H9 (cell line): ENCODE results near the gene CFAP299. TPM values are rescaled to one million over a fixed set of nuclear protein-coding genes. Genes with fewer than 3 reads are reported as not detected.

ENCODE experiments used
- DNase-seq: peaks from one replicate; pipeline ENCODE4 v3.0.0-alpha.2; 2017
- H2AFZ ChIP-seq: one replicate; pipeline ENCODE4 v1.6.1; 2013; ENCODE audit warnings: mild to moderate bottlenecking, low read length, control low read depth, moderate library complexity
- H2AK5ac ChIP-seq: 2 replicates; pipeline ENCODE4 v1.6.1; 2013; ENCODE audit warnings: low read length, control low read depth, mixed read lengths; ENCODE audit not compliant: insufficient read length
- H2BK120ac ChIP-seq: one replicate; pipeline ENCODE4 v1.6.1; 2013; ENCODE audit warnings: low read depth, mild to moderate bottlenecking, low read length, control low read depth, inconsistent platforms; ENCODE audit not compliant: poor library complexity, severe bottlenecking
- H2BK12ac ChIP-seq: 2 replicates; pipeline ENCODE4 v1.6.1; 2013; ENCODE audit warnings: low read length, control low read depth, mixed read lengths, low read depth; ENCODE audit not compliant: insufficient read length
- H2BK15ac ChIP-seq: 2 replicates; pipeline ENCODE4 v1.6.1; 2013; ENCODE audit warnings: low read depth, low read length, control low read depth
- H2BK20ac ChIP-seq: one replicate; pipeline ENCODE4 v1.6.1; 2013; ENCODE audit warnings: low read depth, mild to moderate bottlenecking, low read length, control low read depth, inconsistent platforms; ENCODE audit not compliant: poor library complexity, severe bottlenecking
- H2BK5ac ChIP-seq: 2 replicates; pipeline ENCODE4 v1.6.1; 2013; ENCODE audit warnings: low read length, control low read depth, mixed read lengths; ENCODE audit not compliant: insufficient read length
- H3K14ac ChIP-seq: 2 replicates; pipeline ENCODE4 v1.6.1; 2013; ENCODE audit warnings: low read length, control low read depth; ENCODE audit not compliant: insufficient read depth
- H3K18ac ChIP-seq: 2 replicates; pipeline ENCODE4 v1.6.1; 2013; ENCODE audit warnings: low read depth, mild to moderate bottlenecking, mixed read lengths, low read length, control low read depth; ENCODE audit not compliant: insufficient read length
- H3K23ac ChIP-seq: 2 replicates; pipeline ENCODE4 v1.6.1; 2013; ENCODE audit warnings: low read length, control low read depth, mixed read lengths, low read depth; ENCODE audit not compliant: insufficient read length
- H3K23me2 ChIP-seq: 2 replicates; pipeline ENCODE4 v1.6.1; 2013; ENCODE audit warnings: low read depth, mild to moderate bottlenecking, mixed read lengths, low read length, control low read depth; ENCODE audit not compliant: insufficient read length, poor library complexity, severe bottlenecking
- H3K27ac ChIP-seq: 2 replicates; pipeline ENCODE4 v1.5.1; 2013; ENCODE audit warnings: low read length, control low read depth, mixed read lengths, low read depth; ENCODE audit not compliant: insufficient read length
- H3K27me3 ChIP-seq: 2 replicates; pipeline ENCODE4 v1.6.1; 2013; ENCODE audit warnings: low read length, control low read depth, inconsistent platforms; ENCODE audit not compliant: insufficient read depth
- H3K4ac ChIP-seq: 2 replicates; pipeline ENCODE4 v1.6.1; 2013; ENCODE audit warnings: low read depth, mild to moderate bottlenecking, control low read depth, inconsistent platforms, low read length, moderate library complexity
- H3K4me1 ChIP-seq: 2 replicates; pipeline ENCODE4 v1.6.1; 2013; ENCODE audit warnings: low read length, control low read depth, inconsistent platforms; ENCODE audit not compliant: insufficient read depth
- H3K4me2 ChIP-seq: 2 replicates; pipeline ENCODE4 v1.6.1; 2013; ENCODE audit warnings: low read length, control low read depth, mixed read lengths; ENCODE audit not compliant: insufficient read length, insufficient read depth
- H3K56ac ChIP-seq: 2 replicates; pipeline ENCODE4 v1.6.1; 2013; ENCODE audit warnings: low read depth, mild to moderate bottlenecking, mixed read lengths, low read length, control low read depth; ENCODE audit not compliant: insufficient read length
- H3K79me1 ChIP-seq: 2 replicates; pipeline ENCODE4 v1.6.1; 2013; ENCODE audit warnings: low read depth, mild to moderate bottlenecking, moderate library complexity, low read length, control low read depth, inconsistent platforms; ENCODE audit not compliant: insufficient read depth, poor library complexity, severe bottlenecking
- H3K79me2 ChIP-seq: 2 replicates; pipeline ENCODE4 v1.6.1; 2013; ENCODE audit warnings: low read length, control low read depth, inconsistent platforms; ENCODE audit not compliant: insufficient read depth
- H3K9ac ChIP-seq: 2 replicates; pipeline ENCODE4 v1.6.1; 2013; ENCODE audit warnings: low read length, control low read depth, mixed read lengths; ENCODE audit not compliant: insufficient read length; ENCODE audit errors: extremely low read depth
- H3K9me3 ChIP-seq: one replicate; pipeline ENCODE4 v1.6.1; 2013; ENCODE audit warnings: low read depth, low read length, inconsistent platforms; ENCODE audit not compliant: control insufficient read depth
- H3T11ph ChIP-seq: one replicate; pipeline ENCODE4 v1.6.1; 2013; ENCODE audit warnings: mild to moderate bottlenecking, low read length, control low read depth, inconsistent platforms
- H4K20me1 ChIP-seq: one replicate; pipeline ENCODE4 v1.6.1; 2013; ENCODE audit not compliant: control insufficient read depth, insufficient read length, insufficient read depth
- H4K5ac ChIP-seq: 2 replicates; pipeline ENCODE4 v1.6.1; 2013; ENCODE audit warnings: low read depth, mild to moderate bottlenecking, mixed read lengths, low read length, control low read depth; ENCODE audit not compliant: insufficient read length
- H4K8ac ChIP-seq: replicated peaks from 2 replicates; pipeline ENCODE4 v1.6.1; 2013; ENCODE audit warnings: low read length, control low read depth, mixed read lengths, low read depth; ENCODE audit not compliant: insufficient read length
- H4K91ac ChIP-seq: 2 replicates; pipeline ENCODE4 v1.6.1; 2013; ENCODE audit warnings: low read depth, mild to moderate bottlenecking, moderate library complexity, mixed read lengths, low read length, control low read depth; ENCODE audit not compliant: insufficient read length
- H3K27ac Mint-ChIP-seq, 3 experiments: 2 replicates in 2 of 3; 3 replicates in 1 of 3; pipeline ENCODE4 v1.8.0; 2020 to 2021; ENCODE audit warnings: mixed read lengths in 3 of 3, mild to moderate bottlenecking in 1 of 3, moderate library complexity in 1 of 3
- H3K27me3 Mint-ChIP-seq: 2 replicates; pipeline ENCODE4 v1.8.0; 2021; ENCODE audit warnings: low read depth, mild to moderate bottlenecking, moderate library complexity, mixed read lengths
- H3K36me3 Mint-ChIP-seq, 3 experiments: 2 replicates in 2 of 3; 3 replicates in 1 of 3; pipeline ENCODE4 v1.8.0; 2020 to 2021; ENCODE audit warnings: low read depth in 3 of 3, mixed read lengths in 3 of 3; ENCODE audit not compliant: insufficient read depth in 1 of 3
- H3K4me1 Mint-ChIP-seq, 2 experiments: 2 replicates each; pipeline ENCODE4 v1.8.0; 2020; ENCODE audit warnings: mixed read lengths in 2 of 2
- H3K4me3 Mint-ChIP-seq, 2 experiments: 2 replicates in 1 of 2; 3 replicates in 1 of 2; pipeline ENCODE4 v1.8.0; 2020 to 2021; ENCODE audit warnings: mild to moderate bottlenecking in 2 of 2, mixed read lengths in 2 of 2, moderate library complexity in 1 of 2
- H3K9me3 Mint-ChIP-seq, 2 experiments: 2 replicates in 1 of 2; 3 replicates in 1 of 2; pipeline ENCODE4 v1.8.0; 2020; ENCODE audit warnings: mild to moderate bottlenecking in 2 of 2, mixed read lengths in 2 of 2, moderate library complexity in 1 of 2
- CTCF ChIP-seq: fragments of 200-600 bp; sonication (generic); conservative IDR thresholded peaks from 3 replicates; pipeline ENCODE4 v1.8.0; 2021; ENCODE audit warnings: antibody characterized with exemption, mild to moderate bottlenecking
- WGBS: extraction: QIAGEN DNeasy Blood & Tissue Kit; methylation state at CpG from one replicate; pipeline ENCODE4 v1.1.7; 2013; ENCODE audit warnings: missing lambda C conversion rate, low lambda C conversion rate, mixed read lengths; ENCODE audit not compliant: insufficient read length; ENCODE audit errors: extremely low coverage; 5-methylcytosine and 5-hydroxymethylcytosine counted together
- total RNA-seq: library from RNA; stranded (reverse); gene quantifications from 2 replicates; pipeline ENCODE4 v1.2.1, GENCODE V29; 2021

CFAP299 gene
- total RNA-seq, 1 experiment from 2014 or later, result not detected

- Mint-ChIP-seq H3K4me1 (0 out of 4 replicates have a peak, but pooled peaks cover 0 to 2% of the 10 kb centered on the region in 2 experiments), H3K36me3 (no peaks in the 10 kb centered on the region), H3K4me3 (no peak overlapping the region), H3K27ac (no peak overlapping the region), H3K9me3 (no peaks in the 10 kb centered on the region; a peak in 1 of 5 replicates), H3K27me3 (no peaks in the 10 kb centered on the region)
- Histone ChIP-seq H3K4ac (no peak overlapping the region), H4K8ac (no peak overlapping the region), H3K27me3 (no peaks in the 10 kb centered on the region), H2BK15ac (no peak overlapping the region), H3K14ac (no peak overlapping the region), H3K79me1 (no peaks in the 10 kb centered on the region), H3K27ac (no peak overlapping the region), H3K23me2 (no peaks in the 10 kb centered on the region), H4K20me1 (no peaks in the 10 kb centered on the region), H3K23ac (no peak overlapping the region), H2BK120ac (no peak overlapping the region), H3K79me2 (no peaks in the 10 kb centered on the region), H3K4me1 (no peaks in the 10 kb centered on the region), H3K4me2 (no peak overlapping the region), H3K9ac (no peak overlapping the region), H2BK20ac (no peak overlapping the region), H4K5ac (no peak overlapping the region), H3K56ac (no peak overlapping the region), H3T11ph (no peak overlapping the region), H3K18ac (no peak overlapping the region), H2BK12ac (no peak overlapping the region), H2AFZ (no peak overlapping the region), H2BK5ac (no peak overlapping the region), H4K91ac (no peak overlapping the region), H3K9me3 (no peaks in the 10 kb centered on the region), H2AK5ac (no peak overlapping the region)
- DNase-seq, result no peak
- no peak for TF ChIP-seq CTCF
- no CpG with 5 or more reads among the region's 6 CpGs for WGBS
Measured at GRCh38 chr4:80709082-80709869, 373.7 kb downstream of the CFAP299 start.
